ENCODE data around the gene SLC35A4. TPM values are rescaled to one million over a fixed set of nuclear protein-coding genes. Genes with fewer than 3 reads are reported as not detected.

The SLC35A4 gene
- polyA plus RNA-seq, 2 donors = 26.2 to 42.3 TPM

DNA sequence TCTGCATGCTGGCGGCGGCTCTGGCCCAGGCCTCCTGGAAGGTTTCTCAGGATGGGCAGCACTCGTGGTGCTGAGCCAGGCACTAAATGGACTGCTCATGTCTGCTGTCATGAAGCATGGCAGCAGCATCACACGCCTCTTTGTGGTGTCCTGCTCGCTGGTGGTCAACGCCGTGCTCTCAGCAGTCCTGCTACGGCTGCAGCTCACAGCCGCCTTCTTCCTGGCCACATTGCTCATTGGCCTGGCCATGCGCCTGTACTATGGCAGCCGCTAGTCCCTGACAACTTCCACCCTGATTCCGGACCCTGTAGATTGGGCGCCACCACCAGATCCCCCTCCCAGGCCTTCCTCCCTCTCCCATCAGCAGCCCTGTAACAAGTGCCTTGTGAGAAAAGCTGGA lies 3.2 kb downstream of the SLC35A4 start:
- 95 to 96% methylated on average over 13 of the region's 13 CpGs for WGBS, 2 donors
- no peak overlapping the region for H3K4me3 ChIP-seq (ENCODE audit: low read depth in 1 of 2, low read length in 2 of 2)
- H3K27ac ChIP-seq (ENCODE audit: low read depth in 2 of 2, low read length in 1 of 2) = peak overlapping the region in 1 of 2 donors; percentile 27
- H3K27me3 ChIP-seq (ENCODE audit: control insufficient read depth in 1 of 2, insufficient read depth in 2 of 2, low read length in 2 of 2) = no peaks in the 10 kb centered on the region
- peaks cover 16 to 20% of the 10 kb centered on the region in 2 donors for H3K36me3 ChIP-seq (ENCODE audit: control insufficient read depth in 2 of 2, insufficient read depth in 2 of 2, low read length in 1 of 2)
- no peaks in the 10 kb centered on the region for H3K9me3 ChIP-seq (ENCODE audit: control insufficient read depth in 2 of 2, insufficient read depth in 1 of 2, low read depth in 1 of 2, low read length in 1 of 2)
- peaks cover 4 to 18% of the 10 kb centered on the region in 2 donors for H3K4me1 ChIP-seq (ENCODE audit: control insufficient read depth in 2 of 2, insufficient read depth in 2 of 2, low read length in 1 of 2)

DNA sequence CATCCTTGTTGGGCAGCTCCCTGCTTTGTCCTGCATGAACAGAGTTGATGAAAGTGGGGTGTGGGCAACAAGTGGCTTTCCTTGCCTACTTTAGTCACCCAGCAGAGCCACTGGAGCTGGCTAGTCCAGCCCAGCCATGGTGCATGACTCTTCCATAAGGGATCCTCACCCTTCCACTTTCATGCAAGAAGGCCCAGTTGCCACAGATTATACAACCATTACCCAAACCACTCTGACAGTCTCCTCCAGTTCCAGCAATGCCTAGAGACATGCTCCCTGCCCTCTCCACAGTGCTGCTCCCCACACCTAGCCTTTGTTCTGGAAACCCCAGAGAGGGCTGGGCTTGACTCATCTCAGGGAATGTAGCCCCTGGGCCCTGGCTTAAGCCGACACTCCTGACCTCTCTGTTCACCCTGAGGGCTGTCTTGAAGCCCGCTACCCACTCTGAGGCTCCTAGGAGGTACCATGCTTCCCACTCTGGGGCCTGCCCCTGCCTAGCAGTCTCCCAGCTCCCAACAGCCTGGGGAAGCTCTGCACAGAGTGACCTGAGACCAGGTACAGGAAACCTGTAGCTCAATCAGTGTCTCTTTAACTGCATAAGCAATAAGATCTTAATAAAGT lies 3.9 kb downstream of the SLC35A4 start:
- no peak overlapping the region for H3K4me3 ChIP-seq (ENCODE audit: low read depth in 1 of 2, low read length in 2 of 2)
- no peaks in the 10 kb centered on the region for H3K9me3 ChIP-seq (ENCODE audit: control insufficient read depth in 2 of 2, insufficient read depth in 1 of 2, low read depth in 1 of 2, low read length in 1 of 2)
- no peaks in the 10 kb centered on the region for H3K27me3 ChIP-seq (ENCODE audit: control insufficient read depth in 1 of 2, insufficient read depth in 2 of 2, low read length in 2 of 2)
- H3K4me1 ChIP-seq (ENCODE audit: control insufficient read depth in 2 of 2, insufficient read depth in 2 of 2, low read length in 1 of 2) = peaks cover 4 to 15% of the 10 kb centered on the region in 2 donors
- peak overlapping the region; percentile 41 to 54 for H3K27ac ChIP-seq (ENCODE audit: low read depth in 2 of 2, low read length in 1 of 2)
- peaks cover 16 to 20% of the 10 kb centered on the region in 2 donors for H3K36me3 ChIP-seq (ENCODE audit: control insufficient read depth in 2 of 2, insufficient read depth in 2 of 2, low read length in 1 of 2)
- 86 to 93% methylated on average over 2 of the region's 2 CpGs for WGBS, 2 donors

GRCh38 chr5:140569197-140569596 lies 4.6 kb downstream of the SLC35A4 start:
- H3K27ac ChIP-seq (ENCODE audit: low read depth in 2 of 2, low read length in 1 of 2) = peak overlapping the region; percentile 26 to 41
- WGBS, 2 donors = 50 to 56% methylated on average over 4 of the region's 4 CpGs

DNA sequence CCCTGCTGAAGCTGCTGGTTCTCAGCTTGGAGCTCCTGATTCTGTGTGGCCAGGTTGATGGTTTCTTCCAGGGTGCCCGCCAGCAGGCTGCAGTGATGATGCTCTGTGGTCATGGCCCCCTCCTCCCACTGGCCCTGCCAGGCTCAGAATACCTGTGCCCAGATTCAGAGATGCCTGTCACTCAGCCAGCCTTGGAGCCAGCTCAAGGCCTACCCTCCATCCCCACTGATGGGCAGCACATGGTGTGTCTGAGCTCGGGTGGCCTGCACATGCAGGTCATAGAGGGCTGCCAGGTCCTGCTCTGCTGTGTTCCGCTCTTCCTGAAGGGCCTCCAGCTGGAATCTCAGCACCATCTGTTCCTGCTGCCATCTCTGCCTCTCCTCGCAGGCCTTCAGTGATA lies 5.4 kb downstream of the SLC35A4 start:
- peaks cover 4 to 11% of the 10 kb centered on the region in 2 donors for H3K4me1 ChIP-seq (ENCODE audit: control insufficient read depth in 2 of 2, insufficient read depth in 2 of 2, low read length in 1 of 2)
- 91 to 94% methylated on average over 4 of the region's 4 CpGs for WGBS, 2 donors

More at GRCh38 chr5:140569197-140569596, 4.6 kb downstream of the SLC35A4 start:
- Histone ChIP-seq H3K27me3 (ENCODE audit: control insufficient read depth in 1 of 2, insufficient read depth in 2 of 2, low read length in 2 of 2) (no peaks in the 10 kb centered on the region), H3K36me3 (ENCODE audit: control insufficient read depth in 2 of 2, insufficient read depth in 2 of 2, low read length in 1 of 2) (peaks cover 16 to 20% of the 10 kb centered on the region in 2 donors), H3K4me3 (ENCODE audit: low read depth in 1 of 2, low read length in 2 of 2) (no peak overlapping the region), H3K9me3 (ENCODE audit: control insufficient read depth in 2 of 2, insufficient read depth in 1 of 2, low read depth in 1 of 2, low read length in 1 of 2) (no peaks in the 10 kb centered on the region), H3K4me1 (ENCODE audit: control insufficient read depth in 2 of 2, insufficient read depth in 2 of 2, low read length in 1 of 2) (peaks cover 4 to 11% of the 10 kb centered on the region in 2 donors)

GRCh38 chr5:140570488-140570887 lies 5.9 kb downstream of the SLC35A4 start:
- Histone ChIP-seq H3K36me3 (ENCODE audit: control insufficient read depth in 2 of 2, insufficient read depth in 2 of 2, low read length in 1 of 2) (peaks cover 16 to 20% of the 10 kb centered on the region in 2 donors), H3K9me3 (ENCODE audit: control insufficient read depth in 2 of 2, insufficient read depth in 1 of 2, low read depth in 1 of 2, low read length in 1 of 2) (no peaks in the 10 kb centered on the region), H3K27ac (ENCODE audit: low read depth in 2 of 2, low read length in 1 of 2) (no peak overlapping the region), H3K4me1 (ENCODE audit: control insufficient read depth in 2 of 2, insufficient read depth in 2 of 2, low read length in 1 of 2) (peaks cover 4 to 11% of the 10 kb centered on the region in 2 donors), H3K4me3 (ENCODE audit: low read depth in 1 of 2, low read length in 2 of 2) (no peak overlapping the region), H3K27me3 (ENCODE audit: control insufficient read depth in 1 of 2, insufficient read depth in 2 of 2, low read length in 2 of 2) (no peaks in the 10 kb centered on the region)
- 95 to 97% methylated on average over 1 of the region's 1 CpG for WGBS, 2 donors

More for the DNA sequence above, 5.4 kb downstream of the SLC35A4 start:
- Histone ChIP-seq H3K27me3 (ENCODE audit: control insufficient read depth in 1 of 2, insufficient read depth in 2 of 2, low read length in 2 of 2) (no peaks in the 10 kb centered on the region), H3K9me3 (ENCODE audit: control insufficient read depth in 2 of 2, insufficient read depth in 1 of 2, low read depth in 1 of 2, low read length in 1 of 2) (no peaks in the 10 kb centered on the region), H3K36me3 (ENCODE audit: control insufficient read depth in 2 of 2, insufficient read depth in 2 of 2, low read length in 1 of 2) (peaks cover 16 to 20% of the 10 kb centered on the region in 2 donors), H3K4me3 (ENCODE audit: low read depth in 1 of 2, low read length in 2 of 2) (no peak overlapping the region), H3K27ac (ENCODE audit: low read depth in 2 of 2, low read length in 1 of 2) (no peak overlapping the region)

- Histone ChIP-seq H3K4me3 (ENCODE audit: low read depth in 1 of 2, low read length in 2 of 2) (no peak overlapping the region), H3K4me1 (ENCODE audit: control insufficient read depth in 2 of 2, insufficient read depth in 2 of 2, low read length in 1 of 2) (peaks cover 4 to 8% of the 10 kb centered on the region in 2 donors), H3K27ac (ENCODE audit: low read depth in 2 of 2, low read length in 1 of 2) (peak overlapping the region; percentile 22 to 29), H3K9me3 (ENCODE audit: control insufficient read depth in 2 of 2, insufficient read depth in 1 of 2, low read depth in 1 of 2, low read length in 1 of 2) (no peaks in the 10 kb centered on the region), H3K36me3 (ENCODE audit: control insufficient read depth in 2 of 2, insufficient read depth in 2 of 2, low read length in 1 of 2) (peaks cover 16 to 20% of the 10 kb centered on the region in 2 donors), H3K27me3 (ENCODE audit: control insufficient read depth in 1 of 2, insufficient read depth in 2 of 2, low read length in 2 of 2) (no peaks in the 10 kb centered on the region)
- 71 to 74% methylated on average over 5 of the region's 5 CpGs for WGBS, 2 donors
Measured at GRCh38 chr5:140571105-140571504, 6.5 kb downstream of the SLC35A4 start.

- Histone ChIP-seq H3K9me3 (ENCODE audit: control insufficient read depth in 2 of 2, insufficient read depth in 1 of 2, low read depth in 1 of 2, low read length in 1 of 2) (no peaks in the 10 kb centered on the region), H3K4me1 (ENCODE audit: control insufficient read depth in 2 of 2, insufficient read depth in 2 of 2, low read length in 1 of 2) (no peaks in the 10 kb centered on the region), H3K4me3 (ENCODE audit: low read depth in 1 of 2, low read length in 2 of 2) (no peak overlapping the region), H3K27ac (ENCODE audit: low read depth in 2 of 2, low read length in 1 of 2) (no peak overlapping the region), H3K36me3 (ENCODE audit: control insufficient read depth in 2 of 2, insufficient read depth in 2 of 2, low read length in 1 of 2) (peaks cover 0 to 3% of the 10 kb centered on the region in 2 donors), H3K27me3 (ENCODE audit: control insufficient read depth in 1 of 2, insufficient read depth in 2 of 2, low read length in 2 of 2) (no peaks in the 10 kb centered on the region)
- WGBS, 2 donors = 89 to 93% methylated on average over 7 of the region's 7 CpGs
Measured at GRCh38 chr5:140573683-140574082, 9.1 kb downstream of the SLC35A4 start.

- H3K4me3 ChIP-seq (ENCODE audit: low read depth in 1 of 2, low read length in 2 of 2) = no peak overlapping the region
- peaks cover 0 to 3% of the 10 kb centered on the region in 2 donors for H3K36me3 ChIP-seq (ENCODE audit: control insufficient read depth in 2 of 2, insufficient read depth in 2 of 2, low read length in 1 of 2)
- no peak overlapping the region for H3K27ac ChIP-seq (ENCODE audit: low read depth in 2 of 2, low read length in 1 of 2)
- no peaks in the 10 kb centered on the region for H3K4me1 ChIP-seq (ENCODE audit: control insufficient read depth in 2 of 2, insufficient read depth in 2 of 2, low read length in 1 of 2)
- H3K9me3 ChIP-seq (ENCODE audit: control insufficient read depth in 2 of 2, insufficient read depth in 1 of 2, low read depth in 1 of 2, low read length in 1 of 2) = no peaks in the 10 kb centered on the region
- WGBS, 2 donors = 47 to 61% methylated on average over 3 of the region's 3 CpGs
- H3K27me3 ChIP-seq (ENCODE audit: control insufficient read depth in 1 of 2, insufficient read depth in 2 of 2, low read length in 2 of 2) = no peaks in the 10 kb centered on the region
Measured at GRCh38 chr5:140574165-140574564, 9.5 kb downstream of the SLC35A4 start.

GRCh38 chr5:140575309-140575708 lies 10.7 kb downstream of the SLC35A4 start:
- WGBS, 2 donors = 82 to 88% methylated on average over 8 of the region's 8 CpGs
- no peaks in the 10 kb centered on the region for H3K4me1 ChIP-seq (ENCODE audit: control insufficient read depth in 2 of 2, insufficient read depth in 2 of 2, low read length in 1 of 2)
- no peak overlapping the region for H3K27ac ChIP-seq (ENCODE audit: low read depth in 2 of 2, low read length in 1 of 2)
- H3K4me3 ChIP-seq (ENCODE audit: low read depth in 1 of 2, low read length in 2 of 2) = no peak overlapping the region
- H3K36me3 ChIP-seq (ENCODE audit: control insufficient read depth in 2 of 2, insufficient read depth in 2 of 2, low read length in 1 of 2) = no peaks in the 10 kb centered on the region
- no peaks in the 10 kb centered on the region for H3K9me3 ChIP-seq (ENCODE audit: control insufficient read depth in 2 of 2, insufficient read depth in 1 of 2, low read depth in 1 of 2, low read length in 1 of 2)
- no peaks in the 10 kb centered on the region for H3K27me3 ChIP-seq (ENCODE audit: control insufficient read depth in 1 of 2, insufficient read depth in 2 of 2, low read length in 2 of 2)

- H3K27me3 ChIP-seq (ENCODE audit: control insufficient read depth in 1 of 2, insufficient read depth in 2 of 2, low read length in 2 of 2) = no peaks in the 10 kb centered on the region
- no peaks in the 10 kb centered on the region for H3K36me3 ChIP-seq (ENCODE audit: control insufficient read depth in 2 of 2, insufficient read depth in 2 of 2, low read length in 1 of 2)
- H3K4me1 ChIP-seq (ENCODE audit: control insufficient read depth in 2 of 2, insufficient read depth in 2 of 2, low read length in 1 of 2) = no peaks in the 10 kb centered on the region
- no peak overlapping the region for H3K27ac ChIP-seq (ENCODE audit: low read depth in 2 of 2, low read length in 1 of 2)
- no peaks in the 10 kb centered on the region for H3K9me3 ChIP-seq (ENCODE audit: control insufficient read depth in 2 of 2, insufficient read depth in 1 of 2, low read depth in 1 of 2, low read length in 1 of 2)
- WGBS, 2 donors = 66 to 74% methylated on average over 2 of the region's 2 CpGs
- no peak overlapping the region for H3K4me3 ChIP-seq (ENCODE audit: low read depth in 1 of 2, low read length in 2 of 2)
Measured at GRCh38 chr5:140576776-140577201, 12.2 kb downstream of the SLC35A4 start.
